GM12878 (cell line): ENCODE results near the gene GRK7. TPM values are rescaled to one million over a fixed set of nuclear protein-coding genes. Genes with fewer than 3 reads are reported as not detected.

ENCODE experiments used
- ATAC-seq: fragments of 200-7000 bp; cut with Tn5 transposase; 3 replicates; pipeline ENCODE4 v1.9.1; 2020; ENCODE audit warnings: mild to moderate bottlenecking, moderate library complexity
- BruUV-seq: library from RNA; stranded (reverse); fragments of 400-500 nt; replicated peaks from 2 replicates; lab custom pipeline; 2021; lab: Mats Ljungman, UMichigan
- CTCF ChIA-PET: fragments of 300-600 bp; sonication (Branson Sonifier 250); formaldehyde crosslinking; extraction: SDS; loops from one replicate; lab custom pipeline; 2021; ENCODE audit warnings: inconsistent platforms; lab: Yijun Ruan, JAX
- POLR2A ChIA-PET: fragments of 350-600 bp; formaldehyde crosslinking; extraction: SDS; loops from one replicate; lab custom pipeline; 2021; ENCODE audit warnings: inconsistent platforms; lab: Charles Lee
- RAD21 ChIA-PET: fragments of 300-600 bp; sonication (Branson Sonifier 250); formaldehyde crosslinking; loops from one replicate; lab custom pipeline; 2023; ENCODE audit warnings: antibody characterized with exemption; ENCODE audit not compliant: unreplicated experiment; lab: Charles Lee
- SMC1A ChIA-PET: fragments of 300-600 bp; sonication (Branson Sonifier 250); formaldehyde crosslinking; loops from one replicate; lab custom pipeline; 2023; ENCODE audit not compliant: unreplicated experiment, uncharacterized antibody; lab: Charles Lee
- DNase-seq: peaks from one replicate; pipeline ENCODE4 v3.0.0-alpha.2; 2011; ENCODE audit warnings: low read depth, low spot score
- FAIRE-seq: peaks from 3 replicates; lab custom pipeline; 2011; peaks lifted over from hg19 to GRCh38; lab: Jason Lieb, UNC
- H2AFZ ChIP-seq: 2 replicates; pipeline ENCODE4 v1.6.0; 2011; ENCODE audit warnings: low read depth, low read length, control low read depth; ENCODE audit not compliant: control insufficient read depth
- H3K27ac ChIP-seq: 2 replicates; pipeline ENCODE4 v1.5.1; 2011; ENCODE audit warnings: control low read depth; ENCODE audit not compliant: control insufficient read depth, insufficient read depth
- H3K27me3 ChIP-seq, 2 experiments: replicated peaks in 1 of 2; 2 replicates each; pipeline versions ENCODE4 v1.6.0 to v1.6.1; 2011; ENCODE audit warnings: low read length in 1 of 2; ENCODE audit not compliant: control insufficient read depth in 2 of 2, insufficient read depth in 2 of 2
- H3K36me3 ChIP-seq, 2 experiments: 2 replicates each; pipeline ENCODE4 v1.5.1; 2011; ENCODE audit warnings: low read length in 1 of 2; ENCODE audit not compliant: control insufficient read depth in 2 of 2, insufficient read depth in 2 of 2
- H3K4me1 ChIP-seq: 2 replicates; pipeline ENCODE4 v1.6.1; 2011; ENCODE audit warnings: mild to moderate bottlenecking, low read length, moderate library complexity, mixed read lengths; ENCODE audit not compliant: control insufficient read depth, insufficient read depth
- H3K4me2 ChIP-seq: 2 replicates; pipeline ENCODE4 v1.6.0; 2011; ENCODE audit warnings: control low read depth; ENCODE audit not compliant: control insufficient read depth, insufficient read depth
- H3K4me3 ChIP-seq: fragments of 200-600 bp; sonication (generic); 2 replicates; pipeline ENCODE4 v1.5.1; 2016
- H3K79me2 ChIP-seq: 2 replicates; pipeline ENCODE4 v1.6.0; 2011; ENCODE audit warnings: low read length; ENCODE audit not compliant: control insufficient read depth, insufficient read depth
- H3K9ac ChIP-seq: 2 replicates; pipeline ENCODE4 v1.8.0; 2011; ENCODE audit warnings: low read length, control low read depth, mixed read lengths; ENCODE audit not compliant: control insufficient read depth, insufficient read depth
- H3K9me3 ChIP-seq: replicated peaks from 3 replicates; pipeline ENCODE4 v1.5.1; 2011; ENCODE audit warnings: mild to moderate bottlenecking, low read length; ENCODE audit not compliant: control insufficient read depth, insufficient read depth
- H4K20me1 ChIP-seq: 2 replicates; pipeline ENCODE4 v1.6.0; 2011; ENCODE audit not compliant: control insufficient read depth, insufficient read depth
- BRCA1 ChIP-seq: IDR thresholded peaks from 2 replicates; pipeline ENCODE4 v1.6.1; 2011; ENCODE audit warnings: low read depth, low read length, improper control_type of control experiment
- CBX5 ChIP-seq: sonication (generic); IDR thresholded peaks from 2 replicates; pipeline ENCODE4 v1.6.1; 2016; ENCODE audit warnings: low read depth, moderate library complexity, mild to moderate bottlenecking, inconsistent platforms
- CTCF ChIP-seq, 3 experiments: IDR thresholded peaks in 2 of 3; conservative IDR thresholded peaks in 1 of 3; 2 replicates each; pipeline ENCODE4 v1.5.1; 2011; ENCODE audit warnings: low read depth in 3 of 3, low read length in 3 of 3, mild to moderate bottlenecking in 3 of 3, control low read depth in 2 of 3, moderate library complexity in 2 of 3, inconsistent platforms in 1 of 3, mixed read lengths in 1 of 3; ENCODE audit not compliant: control insufficient read depth in 2 of 3, insufficient read depth in 1 of 3; ENCODE audit errors: extremely low read depth in 1 of 3
- NFYB ChIP-seq: IDR thresholded peaks from 2 replicates; pipeline ENCODE4 v1.6.1; 2011; ENCODE audit warnings: low read depth, mild to moderate bottlenecking, low read length, improper control_type of control experiment, moderate library complexity; ENCODE audit not compliant: insufficient read depth
- WGBS: methylation state at CpG from one replicate; pipeline ENCODE4 v1.1.6; 2016; ENCODE audit warnings: low lambda C conversion rate; ENCODE audit not compliant: insufficient replicate concordance, insufficient coverage; ENCODE audit errors: missing lambda C conversion rate; 5-methylcytosine and 5-hydroxymethylcytosine counted together
- in situ Hi-C: fragments of 300-500 bp; cut with MboI; formaldehyde crosslinking; loops from 9 replicates; pipeline ENCODE4 v1.14.3; 2018; ENCODE audit warnings: mixed read lengths
- intact Hi-C: fragments of 100-400 bp; cut with micrococcal nuclease; formaldehyde crosslinking; loops from one replicate; pipeline ENCODE4 v1.14.2; 2022; ENCODE audit not compliant: unreplicated experiment
- polyA plus RNA-seq, 11 experiments: library from polyadenylated mRNA; depleted of rRNA in 4 of 11; unstranded in 6 of 11; stranded (reverse) in 5 of 11; fragments of >200 nt; fragmentation: Nextera tagmentation in 4 of 11; fragmentation: Illumina TruSeq in 1 of 11; extraction: Ambion mirVana in 4 of 11; extraction: Trizol in 1 of 11; gene quantifications; 1 replicate in 1 of 11; 2 replicates in 10 of 11; pipeline versions ENCODE4 v1.2.1 to v1.2.3, GENCODE V29; 2011 to 2016; ENCODE audit warnings: inconsistent platforms in 2 of 11, missing spikeins in 2 of 11, low read depth in 1 of 11
- total RNA-seq, 4 experiments: library from RNA; depleted of rRNA in 3 of 4; stranded (reverse); fragments of >200 nt in 3 of 4; fragmentation: Illumina TruSeq in 1 of 4; extraction: Trizol in 1 of 4; gene quantifications; 2 replicates each; pipeline versions ENCODE4 v1.2.1 to v1.2.3, GENCODE V29; 2013 to 2021

GRK7 gene
- total and polyA plus RNA-seq, 10 of the 15 experiments (the other 5 are each of a cell fraction or from before 2014, with no cell fraction given) = not detected

DNA sequence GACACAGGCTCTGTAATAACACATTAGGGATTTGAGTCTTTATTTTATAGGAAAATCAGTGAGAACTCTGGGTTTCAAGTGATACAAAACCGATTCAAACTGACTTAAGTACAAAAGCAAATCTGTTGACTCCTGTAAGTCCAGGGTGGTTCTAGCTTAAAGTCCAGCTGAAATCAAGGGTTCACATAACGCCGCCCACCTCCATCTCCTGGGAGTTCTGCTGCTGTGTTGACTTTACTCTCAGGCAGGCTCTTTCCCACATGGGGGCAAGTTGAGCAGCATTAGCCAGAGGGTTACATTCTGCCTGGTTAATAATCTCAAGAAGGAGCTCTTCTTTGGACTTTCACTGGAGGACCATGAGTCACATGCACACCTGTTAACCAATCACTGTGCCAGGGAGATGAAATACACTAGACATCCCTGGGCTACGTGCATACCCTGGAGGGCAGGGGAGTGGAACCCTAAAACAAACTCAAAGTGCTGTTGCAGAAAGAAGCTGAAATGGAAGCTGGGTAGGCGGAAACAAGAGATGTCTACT lies 34.8 kb upstream of the GRK7 start:
- no peak for DNase-seq
- ChIA-PET POLR2A (interaction anchor here (1.0 kb wide), 1 partner anchor 12 kb away, joined by 7 read pairs; no protein-coding TSS in a partner anchor), CTCF (interaction anchor here (1.0 kb wide), 2 partner anchors 12 to 425 kb away, joined by 3 read pairs; no protein-coding TSS in a partner anchor)
- H3K36me3 ChIP-seq = no peaks in the 10 kb centered on the region
- TF ChIP-seq BRCA1 (no peak), NFYB (peak; percentile 48; the same call in 1 of the 2 replicates)
- TF ChIP-seq, all 136 proteins: peak for 1
- Histone ChIP-seq H3K9me3 (no peaks in the 10 kb centered on the region), H3K9ac (no peak overlapping the region), H3K79me2 (no peaks in the 10 kb centered on the region), H4K20me1 (no peaks in the 10 kb centered on the region), H3K4me3 (no peak overlapping the region), H3K27me3 (no peaks in the 10 kb centered on the region), H3K4me2 (no peak overlapping the region), H3K4me1 (no peaks in the 10 kb centered on the region), H3K27ac (no peak overlapping the region), H2AFZ (no peak overlapping the region)
- intact Hi-C loops = no loop called here
- WGBS = 31% methylated on average over 5 of the region's 5 CpGs
- no peak; the same call in 2 of the 3 replicates for ATAC-seq
- in situ Hi-C loops = no loop called here
- no peak for FAIRE-seq
- RAD21 ChIA-PET = no interaction called here
- SMC1A ChIA-PET = interaction anchor here (1.1 to 1.3 kb wide), 2 partner anchors 12 kb away, joined by 3 read pairs; no protein-coding TSS in a partner anchor
- BruUV-seq = no TSS peak

- H3K27me3 ChIP-seq = no peaks in the 10 kb centered on the region
- no peak for ATAC-seq
- no peak overlapping the region for H3K27ac ChIP-seq
- H3K4me1 ChIP-seq = no peaks in the 10 kb centered on the region
- WGBS = 35% methylated on average over 4 of the region's 4 CpGs
- H2AFZ ChIP-seq = no peak overlapping the region
- POLR2A ChIA-PET = no interaction called here
- CTCF ChIA-PET = interaction anchor here (1.0 kb wide), 1 partner anchor 11 kb away, joined by 3 read pairs; no protein-coding TSS in a partner anchor
- TF ChIP-seq CBX5 (no peak), CTCF (IDR thresholded peaks at IDR 0.05 in 2 of 3, conservative IDR thresholded peaks at IDR 0.05 in 1 of 3; ENCODE audit: control insufficient read depth in 2 of 3, extremely low read depth in 1 of 3, insufficient read depth in 1 of 3, low read depth in 3 of 3, low read length in 3 of 3) (peak in 1 of 3 experiments; percentile 19; a peak in 1 of 6 replicates)
- TF ChIP-seq, all 136 proteins: peak for 1
- no peak overlapping the region for H3K4me3 ChIP-seq
- H3K4me2 ChIP-seq = no peak overlapping the region
- no peak for DNase-seq
- in situ Hi-C loops (no loop called here), intact Hi-C loops (no loop called here)
- no peaks in the 10 kb centered on the region for H3K36me3 ChIP-seq
- no peaks in the 10 kb centered on the region for H4K20me1 ChIP-seq
- ChIA-PET RAD21 (no interaction called here), SMC1A (no interaction called here)
- H3K9me3 ChIP-seq = no peaks in the 10 kb centered on the region
- no peak for FAIRE-seq
- H3K9ac ChIP-seq = no peak overlapping the region
- no peaks in the 10 kb centered on the region for H3K79me2 ChIP-seq
- no TSS peak for BruUV-seq
Measured at GRCh38 chr3:141729240-141729639, 34.0 kb upstream of the GRK7 start.
